ENCODE measurements around the gene MYOCOS. TPM values are rescaled to one million over a fixed set of nuclear protein-coding genes. Genes with fewer than 3 reads are reported as not detected.

MYOCOS gene
- total and polyA plus RNA-seq, 9 of the 15 experiments (the other 6 are each of a cell fraction or from before 2014, with no cell fraction given), result 0.07 TPM; not detected in 7

DNA sequence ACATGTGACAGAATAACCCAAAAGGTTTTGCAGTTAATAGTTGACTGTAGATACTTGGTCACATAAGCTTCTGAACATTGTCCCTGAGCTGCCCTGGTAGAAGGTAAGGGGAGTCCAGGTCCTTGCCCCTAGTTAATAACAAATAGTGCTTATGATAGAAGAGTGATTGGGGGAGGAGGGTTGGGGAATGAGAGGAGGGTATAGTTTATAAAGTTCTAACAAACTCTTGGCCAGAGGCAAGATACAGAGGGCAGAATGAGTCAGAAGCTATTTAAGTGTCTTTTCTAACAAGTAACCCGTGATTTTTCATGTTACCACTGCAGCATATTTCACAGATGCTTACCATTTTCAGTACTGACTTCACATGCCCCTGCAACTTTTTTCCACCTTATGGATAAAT lies 26.7 kb upstream of the MYOCOS start:
- POLR2A ChIA-PET, result interaction anchor here (1.2 to 1.5 kb wide), 2 partner anchors 11 to 18 kb away, joined by 3 to 7 read pairs; no protein-coding TSS in a partner anchor
- intact Hi-C loops (cut with micrococcal nuclease) (no loop called here), in situ Hi-C loops (cut with MboI) (no loop called here)
- no peak overlapping the region for H3K27ac ChIP-seq (ENCODE audit: extremely low read depth, low read depth, low read length)
- H2AFZ ChIP-seq (ENCODE audit: low read depth, low read length), result no peak overlapping the region
- CTCF ChIA-PET (ENCODE audit: low intra/inter-chr PET ratio), result no interaction called here
- no TSS peak for BruUV-seq (replicated peaks)
- no peak overlapping the region for H3K4me2 ChIP-seq (ENCODE audit: insufficient read depth, low read length)
- H3K9me1 ChIP-seq (ENCODE audit: control insufficient read depth, insufficient read depth, low read length), result no peaks in the 10 kb centered on the region
- H3K36me3 ChIP-seq (ENCODE audit: control insufficient read depth, insufficient read depth, low read length), result peaks cover 30% of the 10 kb centered on the region
- H3K9me3 ChIP-seq (replicated peaks; ENCODE audit: control insufficient read depth, insufficient read depth, low read depth, low read length), result no peaks in the 10 kb centered on the region
- FAIRE-seq, result no peak
- H3K4me1 ChIP-seq (replicated peaks in 1 of 2; ENCODE audit: control insufficient read depth in 2 of 2, insufficient read depth in 2 of 2, low read length in 2 of 2), result no peaks in the 10 kb centered on the region
- no peaks in the 10 kb centered on the region for H3K27me3 ChIP-seq (ENCODE audit: control insufficient read depth in 2 of 2, insufficient read depth in 2 of 2, low read length in 2 of 2)
- H3K79me2 ChIP-seq (ENCODE audit: control insufficient read depth, insufficient read depth, low read length), result no peaks in the 10 kb centered on the region
- H4K20me1 ChIP-seq (replicated peaks; ENCODE audit: control insufficient read depth, insufficient read depth, low read length), result no peaks in the 10 kb centered on the region
- H3K9ac ChIP-seq (ENCODE audit: insufficient read depth in 1 of 2, low read depth in 2 of 2, low read length in 2 of 2), result no peak overlapping the region
- ATAC-seq, result peak; percentile 33
- no peak overlapping the region for H3K4me3 ChIP-seq
- DNase-seq (ENCODE audit: extremely low read depth in 1 of 4, low spot score in 3 of 4), result no peak
- 50% methylated on average over 1 of the region's 1 CpG for WGBS (ENCODE audit: insufficient coverage, low coverage, missing lambda C conversion rate)
- TF ChIP-seq CBX1 (IDR thresholded peaks at IDR 0.05; ENCODE audit: low read depth) (no peak), POLR2A (conservative IDR thresholded peaks at IDR 0.05) (peak; percentile 19; the same call in 1 of the 2 replicates), FOXO4 (CRISPR knock-in tag; IDR thresholded peaks at IDR 0.05) (no peak), KLF13 (tag; IDR thresholded peaks at IDR 0.05; ENCODE audit: borderline replicate concordance, low read depth) (no peak), SNIP1 (IDR thresholded peaks at IDR 0.05; ENCODE audit: low read depth) (no peak), UBTF (IDR thresholded peaks at IDR 0.05; ENCODE audit: borderline replicate concordance in 1 of 2, low read depth in 2 of 2, low read length in 2 of 2) (no peak), HES1 (IDR thresholded peaks at IDR 0.05; ENCODE audit: low read depth) (no peak), ATF1 (CRISPR knock-in tag; IDR thresholded peaks at IDR 0.05) (no peak), ATF1 (tag; IDR thresholded peaks at IDR 0.05) (no peak), ZNF589 (CRISPR knock-in tag; IDR thresholded peaks at IDR 0.05; ENCODE audit: low read depth) (no peak), ZNF445 (CRISPR knock-in tag; IDR thresholded peaks at IDR 0.05; ENCODE audit: low read depth) (no peak), CAMTA2 (CRISPR knock-in tag; conservative IDR thresholded peaks at IDR 0.05) (no peak), IRF2 (CRISPR knock-in tag; IDR thresholded peaks at IDR 0.05) (no peak), ZNF175 (CRISPR knock-in tag; IDR thresholded peaks at IDR 0.05; ENCODE audit: low read depth) (no peak), SUPT5H (IDR thresholded peaks at IDR 0.05) (peak; percentile 11; the same call in 1 of the 2 replicates), POLR2G (IDR thresholded peaks at IDR 0.05; ENCODE audit: low read depth, low read length) (peak; percentile 36; the same call in 1 of the 2 replicates), ZNF134 (CRISPR knock-in tag; conservative IDR thresholded peaks at IDR 0.05) (no peak), TAF9B (IDR thresholded peaks at IDR 0.05; ENCODE audit: partially characterized antibody) (no peak), FOXJ3 (CRISPR knock-in tag; IDR thresholded peaks at IDR 0.05) (no peak), RBM22 (IDR thresholded peaks at IDR 0.05; ENCODE audit: low read depth, low read length, poor library complexity, severe bottlenecking) (no peak), ZNF224 (CRISPR knock-in tag; IDR thresholded peaks at IDR 0.05) (no peak), ZNF121 (CRISPR knock-in tag; conservative IDR thresholded peaks at IDR 0.05) (no peak)
